Measurements from ENCODE around the gene SMS. TPM values are rescaled to one million over a fixed set of nuclear protein-coding genes. Genes with fewer than 3 reads are reported as not detected.

SMS gene
- total and polyA plus RNA-seq, 7 donors = 62.6 to 84.5 (median 65.8) TPM

DNA sequence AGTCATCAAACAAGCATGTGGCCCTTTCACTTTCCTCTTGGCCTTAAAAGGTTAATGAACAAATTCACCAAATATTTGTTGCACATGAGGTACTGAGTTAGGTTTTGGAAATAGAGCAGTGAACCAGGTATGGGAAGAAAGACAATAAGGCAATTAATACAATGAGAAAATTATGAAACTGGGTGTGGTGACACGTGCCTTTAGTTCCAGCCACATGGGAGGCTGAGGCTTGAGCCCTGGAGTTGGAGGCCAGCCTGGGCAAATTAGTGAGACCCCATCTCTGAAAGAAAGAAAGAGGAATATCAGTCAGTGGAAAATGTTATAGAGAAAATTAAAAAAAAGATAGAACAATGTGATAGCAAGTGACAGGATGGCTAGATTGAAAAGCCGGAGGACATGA is 99.7 kb downstream of the SMS start:
- Histone ChIP-seq H3K4me3 (no peak overlapping the region), H3K4me1 (no peaks in the 10 kb centered on the region), H3K9me3 (no peaks in the 10 kb centered on the region), H3K27ac (no peak overlapping the region), H3K27me3 (no peaks in the 10 kb centered on the region), H3K36me3 (no peaks in the 10 kb centered on the region)
- DNase-seq = no peak
- intact Hi-C loops (cut with DNase I) = no loop called here
- TF ChIP-seq POLR2A (IDR thresholded peaks at IDR 0.05) (no peak), EP300 (IDR thresholded peaks at IDR 0.05) (no peak), POLR2AphosphoS5 (IDR thresholded peaks at IDR 0.05) (no peak)
- TF ChIP-seq, protein P1, sequence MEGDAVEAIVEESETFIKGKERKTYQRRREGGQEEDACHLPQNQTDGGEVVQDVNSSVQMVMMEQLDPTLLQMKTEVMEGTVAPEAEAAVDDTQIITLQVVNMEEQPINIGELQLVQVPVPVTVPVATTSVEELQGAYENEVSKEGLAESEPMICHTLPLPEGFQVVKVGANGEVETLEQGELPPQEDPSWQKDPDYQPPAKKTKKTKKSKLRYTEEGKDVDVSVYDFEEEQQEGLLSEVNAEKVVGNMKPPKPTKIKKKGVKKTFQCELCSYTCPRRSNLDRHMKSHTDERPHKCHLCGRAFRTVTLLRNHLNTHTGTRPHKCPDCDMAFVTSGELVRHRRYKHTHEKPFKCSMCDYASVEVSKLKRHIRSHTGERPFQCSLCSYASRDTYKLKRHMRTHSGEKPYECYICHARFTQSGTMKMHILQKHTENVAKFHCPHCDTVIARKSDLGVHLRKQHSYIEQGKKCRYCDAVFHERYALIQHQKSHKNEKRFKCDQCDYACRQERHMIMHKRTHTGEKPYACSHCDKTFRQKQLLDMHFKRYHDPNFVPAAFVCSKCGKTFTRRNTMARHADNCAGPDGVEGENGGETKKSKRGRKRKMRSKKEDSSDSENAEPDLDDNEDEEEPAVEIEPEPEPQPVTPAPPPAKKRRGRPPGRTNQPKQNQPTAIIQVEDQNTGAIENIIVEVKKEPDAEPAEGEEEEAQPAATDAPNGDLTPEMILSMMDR (IDR thresholded peaks at IDR 0.05) = no peak
- WGBS, 2 donors = 87 to 92% methylated on average over 2 of the region's 2 CpGs

DNA sequence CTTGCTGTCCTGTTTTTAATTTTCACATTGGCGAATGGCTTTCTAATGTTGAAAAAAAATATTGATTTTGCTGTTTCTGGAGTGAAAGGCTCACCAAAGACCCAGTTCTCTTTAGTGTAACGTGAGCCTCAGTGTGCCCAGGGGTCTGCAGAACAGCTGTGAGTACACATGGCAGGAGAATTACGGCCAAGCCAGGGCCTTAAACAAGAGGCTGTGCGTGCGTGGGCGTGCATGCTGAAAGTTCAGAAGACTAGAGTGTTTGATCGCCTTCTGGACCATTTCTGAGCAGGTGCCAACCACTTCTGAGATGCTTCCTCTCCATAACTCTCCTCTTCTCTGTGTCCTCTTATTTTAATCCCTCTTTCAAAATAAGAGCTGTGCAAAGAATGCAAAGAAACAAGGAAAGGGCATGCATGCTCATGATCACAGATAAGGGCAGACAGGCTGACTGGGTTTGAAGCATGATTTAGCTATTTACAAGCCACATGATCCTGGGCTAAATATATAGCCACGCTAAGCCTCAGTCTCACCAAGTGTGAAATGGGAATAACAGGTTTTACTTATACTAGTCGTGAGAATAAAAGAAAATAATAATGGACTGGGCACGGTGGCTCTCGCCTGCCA is 101.5 kb downstream of the SMS start:
- Histone ChIP-seq H3K36me3 (no peaks in the 10 kb centered on the region), H3K4me3 (no peak overlapping the region), H3K4me1 (no peaks in the 10 kb centered on the region), H3K27me3 (no peaks in the 10 kb centered on the region), H3K9me3 (no peaks in the 10 kb centered on the region), H3K27ac (no peak overlapping the region)
- intact Hi-C loops (cut with DNase I) = no loop called here
- TF ChIP-seq POLR2A (IDR thresholded peaks at IDR 0.05) (no peak), EP300 (IDR thresholded peaks at IDR 0.05) (no peak), POLR2AphosphoS5 (IDR thresholded peaks at IDR 0.05) (no peak)
- TF ChIP-seq, protein P1 (IDR thresholded peaks at IDR 0.05) = no peak
- no peak for DNase-seq
- WGBS, 2 donors = 83 to 89% methylated on average over 11 of the region's 11 CpGs

DNA sequence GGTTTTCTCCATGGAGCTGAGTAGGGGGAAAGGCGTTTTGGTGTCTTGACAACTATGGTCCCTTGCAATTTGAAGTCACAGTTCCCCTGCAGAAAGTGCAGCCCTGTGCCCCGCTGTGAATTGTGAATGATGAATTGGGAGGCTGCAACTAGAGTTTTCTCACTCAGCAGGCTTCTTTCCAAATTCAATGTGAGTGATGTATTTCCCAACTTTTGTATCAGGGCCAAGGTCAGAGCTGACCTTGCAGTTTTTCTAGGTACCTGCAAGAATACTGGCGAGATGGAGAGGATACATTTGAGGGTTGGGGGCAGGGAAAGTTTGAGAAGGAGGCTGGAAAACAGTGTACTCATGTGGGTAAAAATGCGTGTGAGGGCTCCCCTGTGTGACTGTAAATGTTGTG is 103.4 kb downstream of the SMS start:
- WGBS, 2 donors = 83 to 89% methylated on average over 4 of the region's 4 CpGs
- intact Hi-C loops (cut with DNase I) = no loop called here
- no peak for TF ChIP-seq POLR2A (IDR thresholded peaks at IDR 0.05)
- TF ChIP-seq, protein P1 (IDR thresholded peaks at IDR 0.05) = no peak
- no peak for TF ChIP-seq EP300 (IDR thresholded peaks at IDR 0.05)
- no peak for TF ChIP-seq POLR2AphosphoS5 (IDR thresholded peaks at IDR 0.05)
- Histone ChIP-seq H3K27ac (no peak overlapping the region), H3K27me3 (no peaks in the 10 kb centered on the region), H3K36me3 (no peaks in the 10 kb centered on the region), H3K9me3 (no peaks in the 10 kb centered on the region), H3K4me3 (no peak overlapping the region), H3K4me1 (no peaks in the 10 kb centered on the region)
- DNase-seq = no peak

Other genes with a start within 250 kb of the SMS start
- gene SMPX, start 182.6 kb upstream of the SMS start, total RNA-seq = 100 to 1,000 TPM in 1 of 4 donors, 10 to 100 TPM in 3; 23.4 to 111 (median 31.9) TPM
- gene SMPX, start 182.6 kb upstream of the SMS start, polyA plus RNA-seq = 1 to 10 TPM in 1 of 3 donors, under 1 TPM in 1, not detected in 1; 0.89 to 4.8 TPM
- gene MBTPS2, start 101.1 kb upstream of the SMS start, total RNA-seq = 10 to 100 TPM in 3 of 4 donors, 1 to 10 TPM in 1; 9.9 to 15.8 (median 12.7) TPM
- 1 to 10 TPM in 2 of 3 donors, under 1 TPM in 1; under 0.01 to 4.3 (median 1.2) TPM for gene MBTPS2, start 101.1 kb upstream of the SMS start, polyA plus RNA-seq
- gene YY2, start 84.7 kb upstream of the SMS start, total RNA-seq = 1 to 10 TPM; 2.1 to 4.2 (median 3.0) TPM
- under 1 TPM in 1 of 3 donors, not detected in 2; 0.77 TPM for gene YY2, start 84.7 kb upstream of the SMS start, polyA plus RNA-seq
- under 1 TPM; 0.16 to 0.83 (median 0.76) TPM for gene PHEX, start 91.6 kb downstream of the SMS start, total RNA-seq
- gene PHEX, start 91.6 kb downstream of the SMS start, polyA plus RNA-seq = under 1 TPM in 1 of 3 donors, not detected in 2; 0.17 TPM